HG03460 (cell line): ENCODE data around the gene MMD.
"Not testable (repeated sequence)": the region's sequence is repeated elsewhere in the genome, so short reads cannot be mapped to it uniquely, and the experiment has no call there.

Source experiments
- ATAC-seq: cut with Tn5 transposase; IDR thresholded peaks from one replicate; pipeline ENCODE4 v1.9.1; 2021; ENCODE audit not compliant: unreplicated experiment

The MMD gene, protein sequence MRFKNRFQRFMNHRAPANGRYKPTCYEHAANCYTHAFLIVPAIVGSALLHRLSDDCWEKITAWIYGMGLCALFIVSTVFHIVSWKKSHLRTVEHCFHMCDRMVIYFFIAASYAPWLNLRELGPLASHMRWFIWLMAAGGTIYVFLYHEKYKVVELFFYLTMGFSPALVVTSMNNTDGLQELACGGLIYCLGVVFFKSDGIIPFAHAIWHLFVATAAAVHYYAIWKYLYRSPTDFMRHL

GRCh38 chr17:55421179-55421934, at the start of gene MMD:
MMD (minus strand) TSS chr17:55421835; CDS start chr17:55421695, 140 bp downstream.
- peak; percentile 20 for ATAC-seq

GRCh38 chr17:55466671-55467070, 45.0 kb upstream of the MMD start:
- ATAC-seq, result no peak

DNA sequence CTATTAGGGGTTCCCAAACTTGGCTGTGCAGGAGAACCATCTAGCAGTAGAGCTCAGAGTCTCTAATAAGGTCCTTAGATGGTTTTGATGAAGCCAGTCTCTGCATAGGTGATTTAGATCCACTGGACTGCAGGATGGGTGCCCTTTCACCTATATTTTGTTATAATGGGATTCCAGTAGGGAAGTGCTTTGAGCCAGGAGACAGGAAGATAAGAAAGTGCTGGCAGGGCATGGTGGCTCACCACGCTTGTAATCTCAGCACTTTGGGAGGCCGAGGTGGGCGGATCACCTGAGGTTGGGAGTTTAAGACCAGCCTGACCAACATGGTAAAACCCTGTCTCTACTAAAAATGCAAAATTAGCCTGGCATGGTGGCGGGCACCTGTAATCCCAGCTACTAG, 44.1 kb upstream of the MMD start:
- ATAC-seq, result not testable (repeated sequence)

- ATAC-seq, result peak; percentile 81
These were observed 42.0 kb upstream of the MMD start for GRCh38 chr17:55463600-55463999.

GRCh38 chr17:55462711-55463110, 41.1 kb upstream of the MMD start:
- ATAC-seq, result no peak

DNA sequence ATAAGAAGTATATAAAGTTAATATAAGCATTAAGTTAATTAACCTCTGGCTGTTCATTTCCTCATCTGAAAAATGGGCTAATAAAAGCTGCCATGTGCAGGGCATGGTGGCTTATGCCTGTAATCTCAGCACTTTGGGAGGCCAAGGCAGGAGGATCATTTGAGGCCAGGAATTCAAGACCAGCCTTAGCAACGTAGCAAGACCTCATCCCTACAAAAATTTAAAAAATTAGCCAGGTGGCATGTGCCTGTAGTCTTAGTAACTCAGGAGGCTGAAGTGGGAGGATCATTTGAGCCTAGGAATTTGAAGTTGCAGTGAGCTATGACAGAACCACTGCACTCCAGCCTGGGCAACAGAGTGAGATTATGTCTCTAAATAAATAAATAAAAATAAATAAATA, 40.6 kb upstream of the MMD start:
- ATAC-seq, result no peak

- no peak for ATAC-seq
These were observed 37.3 kb upstream of the MMD start for GRCh38 chr17:55458978-55459377.

DNA sequence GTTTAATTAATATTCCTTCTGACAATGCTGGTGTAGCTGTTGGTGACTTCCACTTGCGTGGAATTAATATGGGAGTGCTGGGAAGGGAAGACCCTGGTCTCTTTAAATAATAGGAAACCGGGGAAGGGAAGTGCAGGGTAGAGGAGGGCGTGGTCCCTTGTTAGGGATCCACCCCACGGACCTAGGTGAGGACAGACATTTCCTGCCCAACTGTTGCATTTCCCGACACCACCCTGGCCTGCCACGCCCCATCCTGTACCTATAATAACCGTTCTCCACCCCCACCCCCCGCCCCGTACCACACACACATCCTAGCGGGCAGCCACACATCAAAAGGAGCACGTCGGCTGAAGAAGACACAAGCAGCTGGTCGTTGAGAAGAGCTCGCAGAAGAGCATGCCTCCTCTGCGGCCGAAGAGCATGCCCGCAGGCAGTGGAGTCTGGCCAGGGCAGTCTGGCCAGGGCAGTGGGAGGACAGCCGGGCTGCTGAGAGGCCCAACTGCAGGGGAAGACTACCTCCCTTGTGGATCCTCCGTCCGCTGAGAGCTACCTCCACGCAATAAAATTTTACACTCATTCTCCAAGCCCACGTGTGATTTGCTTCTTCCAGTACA, 36.8 kb upstream of the MMD start:
- no peak for ATAC-seq

GRCh38 chr17:55456307-55457240, 34.9 kb upstream of the MMD start:
- ATAC-seq, result no peak

DNA sequence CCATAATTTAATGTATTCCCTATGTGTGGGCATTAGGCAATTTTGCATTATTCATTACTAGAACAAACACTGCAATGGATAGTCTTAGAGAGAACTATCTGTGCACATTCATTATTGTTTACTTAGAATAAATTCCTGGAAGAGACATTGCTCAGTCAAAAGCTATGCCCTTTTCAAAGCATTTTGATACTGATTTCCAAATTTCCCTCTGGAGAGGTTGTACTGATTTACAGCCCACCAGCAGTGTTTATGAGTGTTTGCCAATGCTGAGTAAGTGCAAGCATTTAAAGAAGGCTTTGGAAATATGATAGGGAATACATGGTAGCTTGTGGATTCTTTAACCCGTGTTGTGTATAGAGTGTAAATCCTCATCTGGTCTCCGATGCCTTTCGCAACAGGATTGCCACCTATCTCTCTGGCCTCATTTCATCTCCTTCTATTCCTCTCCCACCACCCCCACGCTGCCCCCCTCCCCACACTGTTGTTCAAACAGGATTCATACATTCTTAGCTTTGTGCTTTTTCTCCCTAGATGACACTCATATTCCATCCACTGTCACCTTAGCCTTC, 33.4 kb upstream of the MMD start:
- no peak for ATAC-seq

- ATAC-seq, result no peak
These were observed 32.4 kb upstream of the MMD start for GRCh38 chr17:55453839-55454557.

- peak; percentile 74 for ATAC-seq
These were observed 30.6 kb upstream of the MMD start for GRCh38 chr17:55452139-55452790.

GRCh38 chr17:55451758-55452138, 30.1 kb upstream of the MMD start:
- no peak for ATAC-seq

- ATAC-seq, result no peak
These were observed 29.6 kb upstream of the MMD start for GRCh38 chr17:55451203-55451641.

DNA sequence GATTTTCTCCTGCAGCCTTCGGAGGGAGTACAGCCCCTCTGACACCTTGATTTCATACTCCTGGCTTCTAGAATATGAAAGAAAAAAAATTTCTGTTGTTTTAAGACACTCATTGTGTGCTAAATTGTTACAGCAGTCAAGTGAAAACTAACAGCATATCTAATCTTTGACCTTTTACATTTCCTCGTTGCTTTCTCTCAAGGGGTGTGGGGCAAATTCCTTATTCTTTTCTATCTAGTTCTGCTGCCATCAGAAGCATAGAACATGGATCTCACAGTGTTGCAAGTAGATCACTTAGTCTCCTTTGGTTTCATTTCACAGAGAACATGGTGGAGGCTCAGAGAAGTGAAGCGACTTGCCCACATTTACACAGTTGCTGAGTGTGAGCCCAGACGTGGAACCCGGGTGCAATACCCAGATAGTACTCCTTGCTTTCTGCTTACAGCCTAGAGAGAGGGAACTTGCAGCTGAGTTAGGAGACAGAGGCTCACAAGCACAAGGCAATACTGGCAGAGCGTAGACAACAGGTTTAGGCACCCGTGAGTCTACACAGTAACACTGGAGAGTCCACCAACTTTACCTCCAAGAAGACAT, 28.7 kb upstream of the MMD start:
- ATAC-seq, result no peak

- ATAC-seq, result no peak
These were observed 27.0 kb upstream of the MMD start for GRCh38 chr17:55448681-55449080.

DNA sequence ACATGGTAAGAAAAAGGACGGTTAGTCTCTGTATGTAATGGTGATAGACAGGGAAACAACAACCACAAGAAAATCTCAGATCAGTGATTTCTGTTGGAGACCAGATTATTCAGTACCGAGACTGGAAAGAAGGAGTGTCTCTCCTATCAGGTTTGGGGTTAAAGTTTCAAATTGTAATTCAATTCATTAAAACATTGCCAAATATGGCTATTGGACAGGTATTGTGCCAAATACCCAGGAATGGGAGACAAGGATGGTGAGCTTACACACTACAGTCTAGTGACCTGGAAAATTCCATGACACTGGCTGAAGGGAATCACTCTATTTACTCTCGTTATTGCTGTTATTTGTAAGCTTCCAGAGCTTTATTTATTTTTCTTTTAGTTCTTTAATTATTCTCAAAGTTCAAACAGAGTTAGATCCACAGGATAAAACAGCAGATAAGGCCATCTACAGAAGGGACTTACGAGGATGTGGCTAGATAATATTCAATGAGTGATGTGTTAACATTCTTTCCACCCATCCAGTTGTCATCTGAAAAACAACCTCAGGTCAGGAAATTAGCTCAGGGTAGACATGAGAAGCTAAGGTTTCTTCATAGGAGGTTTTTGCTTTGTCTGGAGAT, 25.1 kb upstream of the MMD start:
- ATAC-seq, result no peak

DNA sequence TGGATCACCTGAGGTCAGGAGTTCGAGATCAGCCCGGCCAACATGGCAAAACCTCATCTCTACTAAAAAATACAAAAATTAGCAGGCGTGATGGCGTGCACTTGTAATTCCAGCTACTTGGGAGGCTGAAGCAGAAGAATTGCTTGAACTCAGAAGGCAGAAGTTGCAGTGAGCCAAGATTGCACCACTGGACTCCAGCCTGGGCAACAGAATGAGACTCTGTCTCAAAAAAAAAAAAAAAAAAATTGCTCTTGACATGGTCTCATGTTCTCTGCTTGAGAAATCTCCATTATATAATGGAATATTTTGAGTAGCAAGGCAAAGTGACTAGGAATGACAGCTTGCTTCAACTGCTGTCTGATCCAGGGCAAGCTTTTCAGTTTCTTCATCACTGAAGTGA, 24.4 kb upstream of the MMD start:
- ATAC-seq, result not testable (repeated sequence)
